Activated naive CD8-positive, alpha-beta T cell treated with anti-CD3 and anti-CD28 coated beads for 36 hours (primary cell): Measurements from ENCODE around the gene ITPR2. TPM values are rescaled to one million over a fixed set of nuclear protein-coding genes. Genes with fewer than 3 reads are reported as not detected.

ENCODE experiments used
- DNase-seq: peaks from one replicate; pipeline ENCODE4 v3.0.0; 2021
- H3K27ac Mint-ChIP-seq: one replicate; pipeline ENCODE4 v1.8.0; 2022; ENCODE audit warnings: mild to moderate bottlenecking, moderate library complexity, mixed read lengths
- H3K27me3 Mint-ChIP-seq: one replicate; pipeline ENCODE4 v1.8.0; 2022; ENCODE audit warnings: mild to moderate bottlenecking, mixed read lengths
- H3K36me3 Mint-ChIP-seq: one replicate; pipeline ENCODE4 v1.8.0; 2021; ENCODE audit warnings: mild to moderate bottlenecking, mixed read lengths
- H3K4me1 Mint-ChIP-seq: one replicate; pipeline ENCODE4 v1.8.0; 2021; ENCODE audit warnings: mixed read lengths
- H3K4me3 Mint-ChIP-seq: one replicate; pipeline ENCODE4 v1.8.0; 2022; ENCODE audit warnings: mild to moderate bottlenecking, moderate library complexity, mixed read lengths
- H3K9me3 Mint-ChIP-seq: one replicate; pipeline ENCODE4 v1.8.0; 2022; ENCODE audit warnings: mixed read lengths
- total RNA-seq, 2 experiments: library from RNA; stranded (reverse); gene quantifications; one replicate each; pipeline ENCODE4 v1.2.3, GENCODE V29; 2021

The ITPR2 gene
- total RNA-seq, 2 experiments from 2014 or later, result 27.3 TPM

- H3K4me3 Mint-ChIP-seq, result no peak overlapping the region
- no peak overlapping the region for H3K27ac Mint-ChIP-seq
- no peaks in the 10 kb centered on the region for H3K27me3 Mint-ChIP-seq
- DNase-seq, result no peak
- peaks cover 30% of the 10 kb centered on the region for H3K36me3 Mint-ChIP-seq
- H3K9me3 Mint-ChIP-seq, result no peaks in the 10 kb centered on the region
- H3K4me1 Mint-ChIP-seq, result no peaks in the 10 kb centered on the region
These were observed 343.1 kb downstream of the ITPR2 start for GRCh38 chr12:26489908-26490307.

GRCh38 chr12:26488351-26488750 lies 344.6 kb downstream of the ITPR2 start:
- Mint-ChIP-seq H3K36me3 (peaks cover 35% of the 10 kb centered on the region), H3K27ac (no peak overlapping the region), H3K4me3 (no peak overlapping the region), H3K4me1 (no peaks in the 10 kb centered on the region), H3K27me3 (no peaks in the 10 kb centered on the region), H3K9me3 (no peaks in the 10 kb centered on the region)
- DNase-seq, result no peak

GRCh38 chr12:26473291-26473690 lies 359.7 kb downstream of the ITPR2 start:
- Mint-ChIP-seq H3K27ac (peak overlapping the region; percentile 36), H3K36me3 (peaks cover 35% of the 10 kb centered on the region), H3K4me1 (peaks cover 4% of the 10 kb centered on the region)

GRCh38 chr12:26471560-26471959 lies 361.4 kb downstream of the ITPR2 start:
- Mint-ChIP-seq H3K4me3 (no peak overlapping the region), H3K27ac (no peak overlapping the region), H3K9me3 (no peaks in the 10 kb centered on the region), H3K27me3 (no peaks in the 10 kb centered on the region), H3K4me1 (peaks cover 4% of the 10 kb centered on the region), H3K36me3 (peaks cover 25% of the 10 kb centered on the region)
- no peak for DNase-seq

More at GRCh38 chr12:26473291-26473690, 359.7 kb downstream of the ITPR2 start:
- Mint-ChIP-seq H3K9me3 (no peaks in the 10 kb centered on the region), H3K27me3 (no peaks in the 10 kb centered on the region), H3K4me3 (no peak overlapping the region)
- no peak for DNase-seq

GRCh38 chr12:26469421-26470180 lies 363.4 kb downstream of the ITPR2 start:
- no peak for DNase-seq
- Mint-ChIP-seq H3K36me3 (peaks cover 16% of the 10 kb centered on the region), H3K4me3 (no peak overlapping the region), H3K27me3 (no peaks in the 10 kb centered on the region), H3K4me1 (peaks cover 4% of the 10 kb centered on the region), H3K9me3 (no peaks in the 10 kb centered on the region), H3K27ac (no peak overlapping the region)

- Mint-ChIP-seq H3K9me3 (no peaks in the 10 kb centered on the region), H3K27me3 (no peaks in the 10 kb centered on the region), H3K36me3 (peaks cover 11% of the 10 kb centered on the region), H3K27ac (no peak overlapping the region), H3K4me1 (peaks cover 4% of the 10 kb centered on the region), H3K4me3 (no peak overlapping the region)
- no peak for DNase-seq
These were observed 365.6 kb downstream of the ITPR2 start for GRCh38 chr12:26467351-26467750.

- H3K4me1 Mint-ChIP-seq, result peaks cover 4% of the 10 kb centered on the region
- no peaks in the 10 kb centered on the region for H3K9me3 Mint-ChIP-seq
- no peak overlapping the region for H3K4me3 Mint-ChIP-seq
- DNase-seq, result no peak
- H3K27ac Mint-ChIP-seq, result no peak overlapping the region
- no peaks in the 10 kb centered on the region for H3K27me3 Mint-ChIP-seq
- peaks cover 8% of the 10 kb centered on the region for H3K36me3 Mint-ChIP-seq
These were observed 366.3 kb downstream of the ITPR2 start for GRCh38 chr12:26466726-26467125.

- DNase-seq, result no peak
- H3K4me1 Mint-ChIP-seq, result no peaks in the 10 kb centered on the region
- no peak overlapping the region for H3K27ac Mint-ChIP-seq
- no peaks in the 10 kb centered on the region for H3K27me3 Mint-ChIP-seq
- no peaks in the 10 kb centered on the region for H3K9me3 Mint-ChIP-seq
- peaks cover 8% of the 10 kb centered on the region for H3K36me3 Mint-ChIP-seq
- H3K4me3 Mint-ChIP-seq, result no peak overlapping the region
These were observed 367.4 kb downstream of the ITPR2 start for GRCh38 chr12:26465419-26466097.

GRCh38 chr12:26461776-26462175 lies 371.2 kb downstream of the ITPR2 start:
- H3K4me3 Mint-ChIP-seq, result no peak overlapping the region
- no peak for DNase-seq
- no peaks in the 10 kb centered on the region for H3K9me3 Mint-ChIP-seq
- no peaks in the 10 kb centered on the region for H3K27me3 Mint-ChIP-seq
- no peak overlapping the region for H3K27ac Mint-ChIP-seq
- H3K4me1 Mint-ChIP-seq, result no peaks in the 10 kb centered on the region
- H3K36me3 Mint-ChIP-seq, result peaks cover 27% of the 10 kb centered on the region

- Mint-ChIP-seq H3K4me1 (no peaks in the 10 kb centered on the region), H3K27ac (no peak overlapping the region), H3K27me3 (no peaks in the 10 kb centered on the region), H3K4me3 (no peak overlapping the region), H3K9me3 (no peaks in the 10 kb centered on the region), H3K36me3 (peaks cover 27% of the 10 kb centered on the region)
- DNase-seq, result no peak
These were observed 372.6 kb downstream of the ITPR2 start for GRCh38 chr12:26460361-26460760.

GRCh38 chr12:26455936-26456574 lies 376.9 kb downstream of the ITPR2 start:
- Mint-ChIP-seq H3K36me3 (peaks cover 33% of the 10 kb centered on the region), H3K9me3 (no peaks in the 10 kb centered on the region), H3K4me1 (no peaks in the 10 kb centered on the region), H3K27me3 (no peaks in the 10 kb centered on the region), H3K27ac (no peak overlapping the region), H3K4me3 (no peak overlapping the region)
- DNase-seq, result no peak

GRCh38 chr12:26453246-26453645 lies 379.7 kb downstream of the ITPR2 start:
- Mint-ChIP-seq H3K36me3 (peaks cover 27% of the 10 kb centered on the region), H3K9me3 (no peaks in the 10 kb centered on the region), H3K4me1 (no peaks in the 10 kb centered on the region), H3K27me3 (no peaks in the 10 kb centered on the region), H3K27ac (no peak overlapping the region), H3K4me3 (no peak overlapping the region)
- no peak for DNase-seq

GRCh38 chr12:26452511-26452910 lies 380.5 kb downstream of the ITPR2 start:
- no peak overlapping the region for H3K27ac Mint-ChIP-seq
- H3K4me1 Mint-ChIP-seq, result no peaks in the 10 kb centered on the region
- H3K27me3 Mint-ChIP-seq, result no peaks in the 10 kb centered on the region
- H3K36me3 Mint-ChIP-seq, result peaks cover 20% of the 10 kb centered on the region
- no peak overlapping the region for H3K4me3 Mint-ChIP-seq
- no peak for DNase-seq
- H3K9me3 Mint-ChIP-seq, result no peaks in the 10 kb centered on the region

- Mint-ChIP-seq H3K27ac (no peak overlapping the region), H3K9me3 (no peaks in the 10 kb centered on the region), H3K27me3 (no peaks in the 10 kb centered on the region), H3K4me1 (no peaks in the 10 kb centered on the region), H3K36me3 (peaks cover 12% of the 10 kb centered on the region), H3K4me3 (no peak overlapping the region)
- no peak for DNase-seq
These were observed 381.2 kb downstream of the ITPR2 start for GRCh38 chr12:26451763-26452162.

GRCh38 chr12:26445909-26446308 lies 387.1 kb downstream of the ITPR2 start:
- no peak overlapping the region for H3K4me3 Mint-ChIP-seq
- H3K27me3 Mint-ChIP-seq, result no peaks in the 10 kb centered on the region
- H3K9me3 Mint-ChIP-seq, result no peaks in the 10 kb centered on the region

More at GRCh38 chr12:26445909-26446308, 387.1 kb downstream of the ITPR2 start:
- H3K4me1 Mint-ChIP-seq, result no peaks in the 10 kb centered on the region
- H3K36me3 Mint-ChIP-seq, result peaks cover 12% of the 10 kb centered on the region
- no peak overlapping the region for H3K27ac Mint-ChIP-seq
- DNase-seq, result no peak
